Neural crest cell (in vitro differentiated cells): ENCODE measurements around the gene PTGER2. TPM values are rescaled to one million over a fixed set of nuclear protein-coding genes. Genes with fewer than 3 reads are reported as not detected.

ENCODE experiments used
- DNase-seq: peaks from one replicate; pipeline ENCODE4 v3.0.0; 2021; ENCODE audit warnings: low read depth, mixed read lengths, low spot score
- H3K27ac Mint-ChIP-seq: one replicate; pipeline ENCODE4 v1.8.0; 2021; ENCODE audit warnings: mild to moderate bottlenecking, mixed read lengths; ENCODE audit not compliant: unreplicated experiment
- H3K27me3 Mint-ChIP-seq: 2 replicates; pipeline ENCODE4 v1.8.0; 2021; ENCODE audit warnings: low read depth, mild to moderate bottlenecking, mixed read lengths
- H3K36me3 Mint-ChIP-seq: 2 replicates; pipeline ENCODE4 v1.8.0; 2021; ENCODE audit warnings: low read depth, mild to moderate bottlenecking, mixed read lengths
- H3K4me1 Mint-ChIP-seq: 2 replicates; pipeline ENCODE4 v1.8.0; 2021; ENCODE audit warnings: mixed read lengths
- H3K4me3 Mint-ChIP-seq: one replicate; pipeline ENCODE4 v1.8.0; 2021; ENCODE audit warnings: mild to moderate bottlenecking, mixed read lengths
- H3K9me3 Mint-ChIP-seq: 2 replicates; pipeline ENCODE4 v1.8.0; 2021; ENCODE audit warnings: mixed read lengths
- total RNA-seq: library from RNA; stranded (reverse); gene quantifications from 2 replicates; pipeline ENCODE4 v1.2.1, GENCODE V29; 2021
- TF ChIP-seq, protein P1 (sequence below): fragments of 200-600 bp; sonication (generic); conservative IDR thresholded peaks from 2 replicates; pipeline ENCODE4 v1.5.0; 2021; ENCODE audit warnings: antibody characterized with exemption, mild to moderate bottlenecking

PTGER2 gene
- total RNA-seq, 1 donor from 2014 or later, result not detected

- no peaks in the 10 kb centered on the region for H3K36me3 Mint-ChIP-seq
- no peak overlapping the region for H3K27ac Mint-ChIP-seq
- TF ChIP-seq, protein P1, sequence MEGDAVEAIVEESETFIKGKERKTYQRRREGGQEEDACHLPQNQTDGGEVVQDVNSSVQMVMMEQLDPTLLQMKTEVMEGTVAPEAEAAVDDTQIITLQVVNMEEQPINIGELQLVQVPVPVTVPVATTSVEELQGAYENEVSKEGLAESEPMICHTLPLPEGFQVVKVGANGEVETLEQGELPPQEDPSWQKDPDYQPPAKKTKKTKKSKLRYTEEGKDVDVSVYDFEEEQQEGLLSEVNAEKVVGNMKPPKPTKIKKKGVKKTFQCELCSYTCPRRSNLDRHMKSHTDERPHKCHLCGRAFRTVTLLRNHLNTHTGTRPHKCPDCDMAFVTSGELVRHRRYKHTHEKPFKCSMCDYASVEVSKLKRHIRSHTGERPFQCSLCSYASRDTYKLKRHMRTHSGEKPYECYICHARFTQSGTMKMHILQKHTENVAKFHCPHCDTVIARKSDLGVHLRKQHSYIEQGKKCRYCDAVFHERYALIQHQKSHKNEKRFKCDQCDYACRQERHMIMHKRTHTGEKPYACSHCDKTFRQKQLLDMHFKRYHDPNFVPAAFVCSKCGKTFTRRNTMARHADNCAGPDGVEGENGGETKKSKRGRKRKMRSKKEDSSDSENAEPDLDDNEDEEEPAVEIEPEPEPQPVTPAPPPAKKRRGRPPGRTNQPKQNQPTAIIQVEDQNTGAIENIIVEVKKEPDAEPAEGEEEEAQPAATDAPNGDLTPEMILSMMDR, result no peak
- H3K4me1 Mint-ChIP-seq, result no peaks in the 10 kb centered on the region
- no peaks in the 10 kb centered on the region for H3K9me3 Mint-ChIP-seq
- H3K27me3 Mint-ChIP-seq, result peaks cover 15% of the 10 kb centered on the region
- DNase-seq, result no peak
- H3K4me3 Mint-ChIP-seq, result no peak overlapping the region
These were observed 9.1 kb upstream of the PTGER2 start for GRCh38 chr14:52305014-52305413.

DNA sequence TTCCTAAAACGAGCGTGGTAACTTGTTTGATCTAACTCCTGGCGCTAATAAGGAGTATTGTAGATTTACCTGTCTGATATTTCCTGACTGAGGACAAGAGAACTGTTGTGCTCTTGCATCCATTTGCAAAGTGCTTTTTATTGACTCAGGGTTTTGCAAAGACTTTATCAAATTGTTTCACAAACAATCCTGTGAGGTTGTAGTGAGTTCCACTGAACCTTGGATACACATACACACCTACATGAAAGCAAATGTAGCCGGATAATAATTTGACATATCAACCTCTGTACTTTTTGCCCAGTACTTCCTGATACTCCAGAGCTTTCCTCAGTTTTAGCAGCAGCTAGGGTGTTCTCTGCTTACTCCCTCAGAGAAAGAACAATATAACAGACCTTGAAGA is 6.7 kb upstream of the PTGER2 start:
- Mint-ChIP-seq H3K36me3 (no peaks in the 10 kb centered on the region), H3K27me3 (peaks cover 29% of the 10 kb centered on the region), H3K9me3 (no peaks in the 10 kb centered on the region), H3K27ac (no peak overlapping the region), H3K4me1 (no peaks in the 10 kb centered on the region), H3K4me3 (no peak overlapping the region)
- DNase-seq, result no peak
- TF ChIP-seq, protein P1, result no peak

- DNase-seq, result no peak
- Mint-ChIP-seq H3K9me3 (no peaks in the 10 kb centered on the region), H3K27ac (no peak overlapping the region), H3K36me3 (no peaks in the 10 kb centered on the region), H3K27me3 (peaks cover 34% of the 10 kb centered on the region), H3K4me1 (no peaks in the 10 kb centered on the region), H3K4me3 (no peak overlapping the region)
- TF ChIP-seq, protein P1, result no peak
These were observed 6.2 kb upstream of the PTGER2 start for GRCh38 chr14:52307905-52308304.

DNA sequence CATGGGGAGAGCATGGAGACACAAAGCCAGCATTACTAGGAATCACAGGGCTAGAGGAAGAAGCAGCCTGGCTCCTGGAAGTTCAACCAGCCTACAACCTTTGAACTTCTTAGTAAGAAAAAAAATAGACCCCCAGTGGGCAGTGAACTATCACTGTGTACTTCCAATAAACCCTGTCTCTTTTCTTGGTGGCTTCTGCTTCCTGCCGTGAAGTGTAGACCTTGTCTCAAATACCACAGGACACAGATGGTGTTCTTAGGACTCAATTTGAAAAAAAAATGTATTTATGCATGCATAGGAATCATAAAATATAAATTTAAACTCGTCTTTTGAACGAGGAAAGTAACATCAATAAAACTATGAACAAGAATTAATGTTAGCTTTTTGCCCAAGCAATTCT is 3.6 kb upstream of the PTGER2 start:
- peaks cover 54% of the 10 kb centered on the region for H3K27me3 Mint-ChIP-seq
- no peak for DNase-seq
- peaks cover 17% of the 10 kb centered on the region for H3K4me1 Mint-ChIP-seq
- H3K9me3 Mint-ChIP-seq, result no peaks in the 10 kb centered on the region
- H3K4me3 Mint-ChIP-seq, result no peak overlapping the region
- no peak overlapping the region for H3K27ac Mint-ChIP-seq
- TF ChIP-seq, protein P1, result no peak
- no peaks in the 10 kb centered on the region for H3K36me3 Mint-ChIP-seq

DNA sequence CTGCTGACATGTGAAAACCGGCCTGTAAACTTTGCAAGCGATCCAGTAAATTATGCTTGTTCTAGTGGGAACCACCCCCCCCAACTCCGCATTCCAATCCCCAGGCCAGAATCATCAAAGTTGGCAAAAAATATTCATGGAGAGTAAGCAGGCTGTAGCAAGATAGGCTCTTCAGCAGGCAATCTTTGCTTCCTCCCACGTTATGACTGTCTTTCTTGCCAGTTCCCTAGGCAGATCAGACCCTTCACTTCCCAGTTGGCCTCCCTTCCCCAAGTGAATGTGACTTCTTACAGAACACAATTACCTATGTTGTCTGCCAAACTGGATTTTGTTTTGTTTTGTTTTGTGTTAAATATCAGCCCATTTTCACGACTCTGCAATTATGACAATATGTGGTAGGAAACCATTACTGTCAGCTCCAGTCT is 1.2 kb upstream of the PTGER2 start:
- Mint-ChIP-seq H3K27ac (no peak overlapping the region), H3K4me3 (peak overlapping the region; percentile 75), H3K4me1 (peaks cover 18% of the 10 kb centered on the region), H3K9me3 (no peaks in the 10 kb centered on the region), H3K36me3 (no peaks in the 10 kb centered on the region), H3K27me3 (peaks cover 74% of the 10 kb centered on the region)
- no peak for DNase-seq
- TF ChIP-seq, protein P1, result no peak

GRCh38 chr14:52313462-52313861 is 650 bp upstream of the PTGER2 start:
- Mint-ChIP-seq H3K4me1 (peaks cover 18% of the 10 kb centered on the region), H3K27me3 (peaks cover 78% of the 10 kb centered on the region), H3K36me3 (no peaks in the 10 kb centered on the region), H3K9me3 (no peaks in the 10 kb centered on the region), H3K4me3 (peak overlapping the region; percentile 75), H3K27ac (no peak overlapping the region)
- DNase-seq, result no peak
- TF ChIP-seq, protein P1, result no peak
